Pancreas (tissue), 10 donors: Measurements from ENCODE around the gene APC2. TPM values are rescaled to one million over a fixed set of nuclear protein-coding genes. Genes with fewer than 3 reads are reported as not detected.
A peak's percentile ranks its signal among the peaks of the same experiment; 100 is the strongest.

Source experiments
- ATAC-seq, 4 donors: fragments of 200-7000 bp; cut with Tn5 transposase; one replicate each; pipeline versions ENCODE4 v1.8.0 to v1.9.1; 2020; ENCODE audit warnings: mild to moderate bottlenecking in 4 of 4, moderate library complexity in 4 of 4
- DNase-seq, 6 donors: peaks; one replicate each; pipeline ENCODE4 v3.0.0-alpha.2; 2020
- FAIRE-seq: peaks from 2 replicates; lab custom pipeline; 2012; peaks lifted over from hg19 to GRCh38; lab: Jason Lieb, UNC
- H3K27ac ChIP-seq, 4 donors: fragments of 200-600 bp; sonication (generic); 1 replicate in 3 of 4; 2 replicates in 1 of 4; pipeline versions ENCODE4 v1.5.0 to v1.8.0; 2020
- H3K27me3 ChIP-seq, 4 donors: fragments of 200-600 bp; one replicate each; pipeline ENCODE4 v1.8.0; 2021
- H3K36me3 ChIP-seq, 3 donors: fragments of 200-600 bp; sonication (generic) in 1 of 3; one replicate each; pipeline versions ENCODE4 v1.5.0 to v1.8.0; 2020 to 2021
- H3K4me1 ChIP-seq, 3 donors: fragments of 200-600 bp; one replicate each; pipeline ENCODE4 v1.8.0; 2021
- H3K4me3 ChIP-seq, 4 donors: fragments of 200-600 bp; sonication (generic) in 2 of 4; one replicate each; pipeline versions ENCODE4 v1.5.0 to v1.8.0; 2020 to 2021
- H3K9me3 ChIP-seq, 4 donors: fragments of 200-600 bp; one replicate each; pipeline ENCODE4 v1.8.0; 2021
- CTCF ChIP-seq, 4 donors: fragments of 200-600 bp; sonication (generic) in 3 of 4; IDR thresholded peaks; one replicate each; pipeline versions ENCODE4 v1.5.0 to v1.8.0; 2021; ENCODE audit warnings: antibody characterized with exemption in 4 of 4
- WGBS, 2 donors: extraction: QIAGEN DNeasy Blood & Tissue Kit; methylation state at CpG; one replicate each; pipeline ENCODE4 v1.1.7; 2013; 5-methylcytosine and 5-hydroxymethylcytosine counted together
- intact Hi-C, 3 donors: fragments of 100-400 bp; cut with DNase I; formaldehyde crosslinking; loops; one replicate each; pipeline versions ENCODE4 v1.11.1 to v1.14.2; 2022
- polyA plus RNA-seq, 2 donors: library from polyadenylated mRNA; stranded (reverse); fragments of 200-250 nt; gene quantifications; one replicate each; pipeline ENCODE4 v1.2.3, GENCODE V29; 2013
- total RNA-seq, 6 donors: library from RNA; stranded (reverse); fragmentation: NEBNext Ultra II Directional in 4 of 6; extraction: Animal tissue kit (Norgen Biotek cat#: 25700) in 4 of 6; gene quantifications; one replicate each; pipeline versions ENCODE4 v1.2.1 to v1.2.4, GENCODE V29; 2021 to 2023
- donor health status: healthy with polysubstance abuse.
- donor health status: DM: no; HTN: no; CAD: no; lungs with moderate emphysema.
- donor health status: DM: no; HTN: no; CAD: no.
- donor health status: control.
- donor health status: control.
- donor health status: Bipolar disorder and iron deficiency.
- donor health status: DM: yes; HTN: yes; CAD: no.
- donor health status: DM: no; HTN: no; CAD: no.
- donor health status: DM: no; HTN: no; CAD: no.
- donor health status: DM: yes; HTN: yes; CAD: no.

APC2 gene
- total and polyA plus RNA-seq, 8 donors, result 0.04 to 0.27 (median 0.06) TPM; not detected in 1

GRCh38 chr19:1466018-1466460, 16.1 kb downstream of the APC2 start:
- Histone ChIP-seq H3K36me3 (no peaks in the 10 kb centered on the region), H3K27me3 (peaks cover 0 to 11% (median 5%) of the 10 kb centered on the region in 4 donors), H3K4me1 (peaks cover 13 to 32% (median 30%) of the 10 kb centered on the region in 3 donors), H3K4me3 (peak overlapping the region in 1 of 4 donors; percentile 3), H3K9me3 (no peaks in the 10 kb centered on the region), H3K27ac (no peak overlapping the region)
- intact Hi-C loops, result no loop called here
- no peak for ATAC-seq
- no peak for FAIRE-seq
- DNase-seq, result peak in 1 of 6 donors; percentile 59
- TF ChIP-seq CTCF (IDR thresholded peaks at IDR 0.05), result no peak
- WGBS, 2 donors, result 27 to 30% methylated on average over 37 to 41 of the region's 41 CpGs

DNA sequence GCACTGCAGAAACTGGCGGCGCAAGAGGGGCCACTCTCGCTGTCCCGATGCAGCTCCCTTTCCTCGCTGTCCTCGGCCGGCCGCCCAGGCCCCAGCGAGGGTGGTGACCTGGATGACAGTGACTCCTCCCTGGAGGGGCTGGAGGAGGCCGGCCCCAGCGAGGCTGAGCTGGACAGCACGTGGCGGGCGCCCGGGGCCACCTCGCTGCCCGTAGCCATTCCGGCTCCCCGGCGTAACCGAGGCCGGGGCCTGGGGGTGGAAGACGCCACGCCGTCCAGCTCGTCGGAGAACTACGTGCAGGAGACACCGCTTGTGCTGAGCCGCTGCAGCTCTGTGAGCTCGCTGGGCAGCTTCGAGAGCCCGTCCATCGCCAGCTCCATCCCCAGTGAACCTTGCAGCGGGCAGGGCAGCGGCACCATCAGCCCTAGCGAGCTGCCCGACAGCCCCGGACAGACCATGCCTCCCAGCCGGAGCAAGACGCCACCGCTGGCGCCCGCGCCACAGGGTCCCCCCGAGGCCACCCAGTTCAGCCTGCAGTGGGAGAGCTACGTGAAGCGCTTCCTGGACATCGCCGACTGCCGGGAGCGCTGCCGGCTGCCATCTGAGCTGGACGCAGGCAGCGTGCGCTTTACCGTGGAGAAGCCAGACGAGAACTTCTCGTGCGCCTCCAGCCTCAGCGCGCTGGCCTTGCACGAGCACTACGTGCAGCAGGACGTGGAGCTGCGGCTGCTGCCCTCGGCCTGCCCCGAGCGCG, 16.7 kb downstream of the APC2 start:
- H3K4me3 ChIP-seq, result no peak overlapping the region
- ATAC-seq (no peak), DNase-seq (peak in 3 of 6 donors; percentile 18 to 82 (median 30)), FAIRE-seq (no peak)
- intact Hi-C loops, result no loop called here
- no peaks in the 10 kb centered on the region for H3K9me3 ChIP-seq
- H3K27me3 ChIP-seq, result peaks cover 0 to 17% (median 5%) of the 10 kb centered on the region in 4 donors
- no peak overlapping the region for H3K27ac ChIP-seq
- H3K36me3 ChIP-seq, result no peaks in the 10 kb centered on the region
- 27 to 31% methylated on average over 64 to 70 of the region's 70 CpGs for WGBS, 2 donors
- no peak for TF ChIP-seq CTCF (IDR thresholded peaks at IDR 0.05)
- H3K4me1 ChIP-seq, result peaks cover 16 to 35% (median 35%) of the 10 kb centered on the region in 3 donors

GRCh38 chr19:1467215-1467489, 17.2 kb downstream of the APC2 start:
- ATAC-seq, result no peak
- Histone ChIP-seq H3K4me1 (peaks cover 16 to 35% (median 35%) of the 10 kb centered on the region in 3 donors), H3K9me3 (no peaks in the 10 kb centered on the region), H3K27ac (no peak overlapping the region), H3K36me3 (no peaks in the 10 kb centered on the region), H3K4me3 (no peak overlapping the region), H3K27me3 (peaks cover 0 to 20% (median 5%) of the 10 kb centered on the region in 4 donors)
- DNase-seq, result no peak
- no peak for TF ChIP-seq CTCF (IDR thresholded peaks at IDR 0.05)
- intact Hi-C loops, result no loop called here
- 4 to 5% methylated on average over 20 to 36 of the region's 36 CpGs for WGBS, 2 donors
- no peak for FAIRE-seq

GRCh38 chr19:1467490-1468273, 17.8 kb downstream of the APC2 start:
- no peak for FAIRE-seq
- TF ChIP-seq CTCF (IDR thresholded peaks at IDR 0.05), result no peak
- Histone ChIP-seq H3K36me3 (no peaks in the 10 kb centered on the region), H3K27ac (no peak overlapping the region), H3K27me3 (peaks cover 0 to 25% (median 5%) of the 10 kb centered on the region in 4 donors), H3K4me1 (peaks cover 16 to 35% (median 35%) of the 10 kb centered on the region in 3 donors), H3K4me3 (peak overlapping the region in 1 of 4 donors; percentile 30), H3K9me3 (no peaks in the 10 kb centered on the region)
- 4 to 5% methylated on average over 67 to 92 of the region's 92 CpGs for WGBS, 2 donors
- no peak for ATAC-seq
- peak in 3 of 6 donors; percentile 30 to 81 (median 57) for DNase-seq
- intact Hi-C loops, result no loop called here
